ENCODE measurements around the gene WDR5.

WDR5 gene

GRCh38 chr9:134154262-134154701 lies 18.4 kb downstream of the WDR5 start:
- TF ChIP-seq CTCF (conservative IDR thresholded peaks at IDR 0.05; ENCODE audit: low read depth, low read length), result no peak
- H3K4me3 ChIP-seq (ENCODE audit: low read depth, low read length), result no peak overlapping the region
- DNase-seq (ENCODE audit: low read depth), result no peak

- no peak for TF ChIP-seq CTCF (conservative IDR thresholded peaks at IDR 0.05; ENCODE audit: low read depth, low read length)
- DNase-seq (ENCODE audit: low read depth), result no peak
- H3K4me3 ChIP-seq (ENCODE audit: low read depth, low read length), result no peak overlapping the region
These were observed 20.0 kb downstream of the WDR5 start for GRCh38 chr9:134155812-134156377.

- no peak for TF ChIP-seq CTCF (conservative IDR thresholded peaks at IDR 0.05; ENCODE audit: low read depth, low read length)
These were observed 20.9 kb downstream of the WDR5 start for GRCh38 chr9:134156564-134157377.

GRCh38 chr9:134157378-134157885 lies 21.6 kb downstream of the WDR5 start:
- no peak for TF ChIP-seq CTCF (conservative IDR thresholded peaks at IDR 0.05; ENCODE audit: low read depth, low read length)

More at GRCh38 chr9:134156564-134157377, 20.9 kb downstream of the WDR5 start:
- H3K4me3 ChIP-seq (ENCODE audit: low read depth, low read length), result no peak overlapping the region
- no peak for DNase-seq (ENCODE audit: low read depth)

GRCh38 chr9:134158242-134158641 lies 22.4 kb downstream of the WDR5 start:
- no peak for DNase-seq (ENCODE audit: low read depth)
- no peak overlapping the region for H3K4me3 ChIP-seq (ENCODE audit: low read depth, low read length)
- no peak for TF ChIP-seq CTCF (conservative IDR thresholded peaks at IDR 0.05; ENCODE audit: low read depth, low read length)

More at GRCh38 chr9:134157378-134157885, 21.6 kb downstream of the WDR5 start:
- H3K4me3 ChIP-seq (ENCODE audit: low read depth, low read length), result no peak overlapping the region
- DNase-seq (ENCODE audit: low read depth), result no peak

GRCh38 chr9:134158753-134159392 lies 23.0 kb downstream of the WDR5 start:
- DNase-seq (ENCODE audit: low read depth), result no peak
- TF ChIP-seq CTCF (conservative IDR thresholded peaks at IDR 0.05; ENCODE audit: low read depth, low read length), result no peak
- H3K4me3 ChIP-seq (ENCODE audit: low read depth, low read length), result no peak overlapping the region

All from choroid plexus epithelial cell (primary cell).